Esophagus muscularis mucosa (tissue), 4 donors: ENCODE results near the gene RTL10. TPM values are rescaled to one million over a fixed set of nuclear protein-coding genes. Genes with fewer than 3 reads are reported as not detected.

Source experiments
- DNase-seq: peaks from one replicate; pipeline ENCODE4 v3.0.0-alpha.2; 2017; ENCODE audit errors: extremely low spot score
- H3K27ac ChIP-seq, 4 donors: fragments of 200-600 bp; sonication (generic); replicated peaks in 1 of 4; 1 replicate in 3 of 4; 2 replicates in 1 of 4; pipeline ENCODE4 v1.5.1; 2016 to 2019; ENCODE audit warnings: mild to moderate bottlenecking in 1 of 4
- H3K27me3 ChIP-seq, 4 donors: fragments of 200-600 bp; sonication (generic); one replicate each; pipeline versions ENCODE4 v1.5.1 to v1.6.0; 2016 to 2019
- H3K36me3 ChIP-seq, 4 donors: fragments of 200-600 bp; sonication (generic); one replicate each; pipeline ENCODE4 v1.5.1; 2016 to 2019
- H3K4me1 ChIP-seq, 4 donors: fragments of 200-600 bp; sonication (generic); one replicate each; pipeline ENCODE4 v1.5.1; 2016 to 2019
- H3K4me3 ChIP-seq, 4 donors: fragments of 200-600 bp; sonication (generic); 1 replicate in 2 of 4; 2 replicates in 2 of 4; pipeline ENCODE4 v1.5.1; 2016 to 2019; ENCODE audit warnings: mild to moderate bottlenecking in 4 of 4, moderate library complexity in 1 of 4
- H3K9me3 ChIP-seq, 4 donors: fragments of 200-600 bp; sonication (generic); 1 replicate in 3 of 4; 2 replicates in 1 of 4; pipeline ENCODE4 v1.5.1; 2016 to 2019
- CTCF ChIP-seq, 3 experiments: fragments of 200-600 bp in 2 of 3; fragments of 450-650 bp in 1 of 3; sonication (generic) in 2 of 3; IDR thresholded peaks; one replicate each; pipeline ENCODE4 v1.5.1; 2017 to 2019; ENCODE audit warnings: antibody characterized with exemption in 3 of 3, mild to moderate bottlenecking in 2 of 3, moderate library complexity in 1 of 3
- EP300 ChIP-seq: sonication (generic); formaldehyde crosslinking; IDR thresholded peaks from one replicate; pipeline ENCODE4 v1.6.1; 2017; ENCODE audit warnings: antibody characterized with exemption
- POLR2A ChIP-seq: fragments of 450-650 bp; IDR thresholded peaks from one replicate; pipeline ENCODE4 v1.6.1; 2017; ENCODE audit warnings: antibody characterized with exemption, moderate library complexity, mild to moderate bottlenecking, low read depth
- POLR2AphosphoS5 ChIP-seq, 2 donors: sonication (generic); formaldehyde crosslinking; IDR thresholded peaks; one replicate each; pipeline ENCODE4 v1.6.1; 2017; ENCODE audit warnings: antibody characterized with exemption in 2 of 2
- WGBS: methylation state at CpG from one replicate; pipeline ENCODE4 v1.1.5; 2018; 5-methylcytosine and 5-hydroxymethylcytosine counted together
- intact Hi-C: fragments of 100-400 bp; cut with DNase I; formaldehyde crosslinking; loops from one replicate; pipeline ENCODE4 v1.15.1; 2023
- total RNA-seq, 4 donors: library from RNA; depleted of rRNA; stranded (reverse); fragments of >200 nt; gene quantifications; one replicate each; pipeline versions ENCODE4 v1.1.0 to v1.2.1, GENCODE V29; 2016

Gene RTL10
- total RNA-seq, 4 donors from 2014 or later = 5.6 to 14.8 (median 11.1) TPM

GRCh38 chr22:19827341-19828034 lies 27.2 kb downstream of the RTL10 start:
- Histone ChIP-seq H3K27ac (no peak overlapping the region), H3K27me3 (no peaks in the 10 kb centered on the region), H3K4me1 (no peaks in the 10 kb centered on the region), H3K36me3 (no peaks in the 10 kb centered on the region), H3K9me3 (no peaks in the 10 kb centered on the region), H3K4me3 (no peak overlapping the region)
- intact Hi-C loops = no loop called here
- TF ChIP-seq CTCF (IDR thresholded peaks at IDR 0.05) = no peak
- TF ChIP-seq POLR2AphosphoS5 (IDR thresholded peaks at IDR 0.05) = no peak
- no peak for TF ChIP-seq POLR2A
- no peak for TF ChIP-seq EP300
- DNase-seq = no peak
- 54% methylated on average over 10 of the region's 10 CpGs for WGBS

- intact Hi-C loops = no loop called here
- H3K27ac ChIP-seq = no peak overlapping the region
- WGBS = 97% methylated on average over 2 of the region's 2 CpGs
- H3K36me3 ChIP-seq = no peaks in the 10 kb centered on the region
- no peak overlapping the region for H3K4me3 ChIP-seq
- no peak for DNase-seq
- no peaks in the 10 kb centered on the region for H3K4me1 ChIP-seq
- H3K27me3 ChIP-seq = no peaks in the 10 kb centered on the region
- no peaks in the 10 kb centered on the region for H3K9me3 ChIP-seq
- TF ChIP-seq CTCF (IDR thresholded peaks at IDR 0.05) (no peak), POLR2AphosphoS5 (IDR thresholded peaks at IDR 0.05) (no peak), EP300 (no peak), POLR2A (no peak)
Observed at GRCh38 chr22:19826619-19826950, 28.1 kb downstream of the RTL10 start.

GRCh38 chr22:19825904-19826618 lies 28.6 kb downstream of the RTL10 start:
- Histone ChIP-seq H3K36me3 (no peaks in the 10 kb centered on the region), H3K4me3 (no peak overlapping the region), H3K4me1 (no peaks in the 10 kb centered on the region), H3K9me3 (no peaks in the 10 kb centered on the region), H3K27ac (no peak overlapping the region), H3K27me3 (no peaks in the 10 kb centered on the region)
- intact Hi-C loops = no loop called here
- TF ChIP-seq EP300 (no peak), POLR2AphosphoS5 (IDR thresholded peaks at IDR 0.05) (no peak), CTCF (IDR thresholded peaks at IDR 0.05) (no peak), POLR2A (no peak)
- WGBS = 90% methylated on average over 7 of the region's 7 CpGs
- DNase-seq = no peak

- H3K27me3 ChIP-seq = no peaks in the 10 kb centered on the region
- H3K4me1 ChIP-seq = no peaks in the 10 kb centered on the region
- peaks cover 0 to 9% (median 5%) of the 10 kb centered on the region in 4 donors for H3K36me3 ChIP-seq
- no peak for DNase-seq
- WGBS = 96% methylated on average over 6 of the region's 8 CpGs
- H3K27ac ChIP-seq = no peak overlapping the region
- TF ChIP-seq POLR2AphosphoS5 (IDR thresholded peaks at IDR 0.05) (no peak), CTCF (IDR thresholded peaks at IDR 0.05) (no peak), EP300 (no peak), POLR2A (no peak)
- no peak overlapping the region for H3K4me3 ChIP-seq
- intact Hi-C loops = no loop called here
- H3K9me3 ChIP-seq = no peaks in the 10 kb centered on the region
Observed at GRCh38 chr22:19824926-19825339, 29.7 kb downstream of the RTL10 start.
